Kidney (tissue), 14 donors: ENCODE measurements around the gene B3GNT5. TPM values are rescaled to one million over a fixed set of nuclear protein-coding genes. Genes with fewer than 3 reads are reported as not detected.

Experiments
- DNase-seq, 5 donors: peaks; one replicate each; pipeline ENCODE4 v3.0.0-alpha.2; 2013 to 2020
- FAIRE-seq: peaks from 2 replicates; lab custom pipeline; 2012; peaks lifted over from hg19 to GRCh38; lab: Jason Lieb, UNC
- H3K27ac ChIP-seq, 2 donors: one replicate each; pipeline ENCODE4 v1.7.0; 2013; ENCODE audit warnings: low read depth in 2 of 2, low read length in 2 of 2, inconsistent platforms in 1 of 2
- H3K27me3 ChIP-seq: one replicate; pipeline ENCODE4 v1.7.1; 2013; ENCODE audit warnings: low read length, inconsistent platforms; ENCODE audit not compliant: control insufficient read depth, insufficient read depth
- H3K36me3 ChIP-seq, 3 donors: one replicate each; pipeline versions ENCODE4 v1.7.0 to v1.7.1; 2013; ENCODE audit warnings: low read length in 3 of 3, control low read depth in 1 of 3, inconsistent platforms in 1 of 3; ENCODE audit not compliant: insufficient read depth in 3 of 3, control insufficient read depth in 2 of 3
- H3K4me1 ChIP-seq, 3 donors: one replicate each; pipeline versions ENCODE4 v1.7.0 to v1.7.1; 2013; ENCODE audit warnings: low read length in 3 of 3, inconsistent platforms in 1 of 3, low read depth in 1 of 3; ENCODE audit not compliant: control insufficient read depth in 2 of 3, insufficient read depth in 2 of 3
- H3K4me3 ChIP-seq, 3 donors: one replicate each; pipeline versions ENCODE4 v1.7.0 to v1.8.1; 2013; ENCODE audit warnings: low read length in 3 of 3, control low read depth in 1 of 3, inconsistent platforms in 1 of 3
- H3K9ac ChIP-seq, 3 donors: one replicate each; pipeline versions ENCODE4 v1.7.0 to v1.7.1; 2013; ENCODE audit warnings: low read length in 3 of 3, control low read depth in 1 of 3, inconsistent platforms in 1 of 3
- H3K9me3 ChIP-seq, 3 donors: one replicate each; pipeline versions ENCODE4 v1.7.0 to v1.7.1; 2013; ENCODE audit warnings: low read length in 3 of 3, control low read depth in 1 of 3, inconsistent platforms in 1 of 3; ENCODE audit not compliant: control insufficient read depth in 2 of 3, insufficient read depth in 1 of 3
- CTCF ChIP-seq: IDR thresholded peaks from 3 replicates; pipeline ENCODE4 v1.5.1; 2012; ENCODE audit warnings: mild to moderate bottlenecking, moderate library complexity, borderline replicate concordance; ENCODE audit not compliant: insufficient read depth; ENCODE audit errors: extremely low read depth
- intact Hi-C: fragments of 100-400 bp; cut with DNase I; formaldehyde crosslinking; loops from one replicate; pipeline ENCODE4 v1.11.1; 2022
- polyA plus RNA-seq: library from polyadenylated mRNA; stranded (reverse); fragments of 350-450 nt; fragmentation: Illumina TruSeq; extraction: RNeasy Lipid Tissue Mini Kit (QIAGEN cat#74804); gene quantifications from one replicate; pipeline ENCODE4 v1.2.3, GENCODE V29; 2014; ENCODE audit warnings: low read depth, low replicate concordance; ENCODE audit not compliant: insufficient read depth
- total RNA-seq: library from RNA; stranded (reverse); fragmentation: NEBNext Ultra II Directional; extraction: Animal tissue kit (Norgen Biotek cat#: 25700); gene quantifications from one replicate; pipeline ENCODE4 v1.2.1, GENCODE V29; 2021
- donor health status: control.
- donor health status: control.
- donor health status: control.
- donor health status: control.
- donor health status: control.
- donor health status: DM: yes; HTN: yes; CAD: no.
- donor health status: Normal renal cell carcinoma (clear cell type).

B3GNT5 gene
- total and polyA plus RNA-seq, 2 donors from 2014 or later = 2.4 to 9.9 TPM

GRCh38 chr3:183260167-183260904, 7.3 kb downstream of the B3GNT5 start:
- Histone ChIP-seq H3K4me1 (peaks cover 3 to 7% (median 6%) of the 10 kb centered on the region in 3 donors), H3K27me3 (no peaks in the 10 kb centered on the region), H3K9ac (no peak overlapping the region), H3K9me3 (no peaks in the 10 kb centered on the region), H3K4me3 (no peak overlapping the region), H3K36me3 (no peaks in the 10 kb centered on the region), H3K27ac (peak overlapping the region in 1 of 2 donors; percentile 7)
- FAIRE-seq (no peak), DNase-seq (no peak)
- TF ChIP-seq CTCF = no peak
- intact Hi-C loops = no loop called here

- Histone ChIP-seq H3K9ac (no peak overlapping the region), H3K27ac (no peak overlapping the region), H3K27me3 (no peaks in the 10 kb centered on the region), H3K4me3 (no peak overlapping the region), H3K4me1 (peaks cover 10 to 11% (median 10%) of the 10 kb centered on the region in 3 donors), H3K9me3 (no peaks in the 10 kb centered on the region), H3K36me3 (no peaks in the 10 kb centered on the region)
- FAIRE-seq (no peak), DNase-seq (no peak)
- intact Hi-C loops = no loop called here
- TF ChIP-seq CTCF = no peak
Measured at GRCh38 chr3:183261151-183261724, 8.2 kb downstream of the B3GNT5 start.

- Histone ChIP-seq H3K36me3 (no peaks in the 10 kb centered on the region), H3K9me3 (no peaks in the 10 kb centered on the region), H3K4me3 (no peak overlapping the region), H3K4me1 (peaks cover 8 to 11% (median 10%) of the 10 kb centered on the region in 3 donors), H3K27me3 (no peaks in the 10 kb centered on the region), H3K9ac (no peak overlapping the region), H3K27ac (no peak overlapping the region)
- no peak for TF ChIP-seq CTCF
- intact Hi-C loops = no loop called here
- DNase-seq (no peak), FAIRE-seq (no peak)
Measured at GRCh38 chr3:183262875-183263378, 9.9 kb downstream of the B3GNT5 start.
